Dendritic cell treated with granulocyte-macrophage colony-stimulating factor and Interleukin-4, amounts not matched to agents 40 ng/mL and 50 ng/mL, for 4 days (primary cell): ENCODE measurements around the gene SATL1.

Source experiments
- H3K27ac Mint-ChIP-seq: one replicate; pipeline ENCODE4 v1.8.0; 2022; ENCODE audit warnings: mild to moderate bottlenecking, mixed read lengths
- H3K27me3 Mint-ChIP-seq: one replicate; pipeline ENCODE4 v1.8.0; 2022; ENCODE audit warnings: mild to moderate bottlenecking, mixed read lengths
- H3K36me3 Mint-ChIP-seq: one replicate; pipeline ENCODE4 v1.8.0; 2022; ENCODE audit warnings: low read depth, mixed read lengths
- H3K4me1 Mint-ChIP-seq: one replicate; pipeline ENCODE4 v1.8.0; 2022; ENCODE audit warnings: low read depth, mixed read lengths
- H3K4me3 Mint-ChIP-seq: one replicate; pipeline ENCODE4 v1.8.0; 2022; ENCODE audit warnings: mild to moderate bottlenecking, moderate library complexity, mixed read lengths
- H3K9me3 Mint-ChIP-seq: one replicate; pipeline ENCODE4 v1.8.0; 2022; ENCODE audit warnings: mixed read lengths
- intact Hi-C: fragments of 100-400 bp; cut with micrococcal nuclease; formaldehyde crosslinking; loops from one replicate; pipeline ENCODE4 v1.15.0; 2022

The SATL1 gene

GRCh38 chrX:85065512-85066198, 177.9 kb downstream of the SATL1 start:
- Mint-ChIP-seq H3K27me3 (no peaks in the 10 kb centered on the region), H3K9me3 (no peaks in the 10 kb centered on the region), H3K36me3 (peaks cover 29% of the 10 kb centered on the region), H3K27ac (no peak overlapping the region), H3K4me3 (no peak overlapping the region), H3K4me1 (no peaks in the 10 kb centered on the region)
- intact Hi-C loops: no loop called here

GRCh38 chrX:85052636-85053343, 190.8 kb downstream of the SATL1 start:
- Mint-ChIP-seq H3K27ac (no peak overlapping the region), H3K4me1 (no peaks in the 10 kb centered on the region), H3K4me3 (no peak overlapping the region), H3K36me3 (peaks cover 6% of the 10 kb centered on the region), H3K9me3 (no peaks in the 10 kb centered on the region), H3K27me3 (no peaks in the 10 kb centered on the region)
- intact Hi-C loops: loop anchor here (10.0 kb wide), 2 partner anchors 318 to 1008 kb away; no protein-coding TSS in a partner anchor

GRCh38 chrX:85052205-85052604, 191.4 kb downstream of the SATL1 start:
- Mint-ChIP-seq H3K4me1 (no peaks in the 10 kb centered on the region), H3K4me3 (no peak overlapping the region), H3K27ac (no peak overlapping the region), H3K27me3 (no peaks in the 10 kb centered on the region), H3K9me3 (no peaks in the 10 kb centered on the region), H3K36me3 (peaks cover 6% of the 10 kb centered on the region)
- intact Hi-C loops: loop anchor here (10.0 kb wide), 2 partner anchors 317 to 1007 kb away; no protein-coding TSS in a partner anchor

- no peaks in the 10 kb centered on the region for H3K9me3 Mint-ChIP-seq
- peaks cover 6% of the 10 kb centered on the region for H3K36me3 Mint-ChIP-seq
- intact Hi-C loops: loop anchor here (10.0 kb wide), 2 partner anchors 317 to 1007 kb away; no protein-coding TSS in a partner anchor
- H3K4me3 Mint-ChIP-seq: no peak overlapping the region
- no peak overlapping the region for H3K27ac Mint-ChIP-seq
- H3K4me1 Mint-ChIP-seq: no peaks in the 10 kb centered on the region
- no peaks in the 10 kb centered on the region for H3K27me3 Mint-ChIP-seq
Observed at GRCh38 chrX:85051627-85052026, 192.0 kb downstream of the SATL1 start.
